Astrocyte of the spinal cord (primary cell): ENCODE measurements around the gene DRD2.

Source experiments
- DNase-seq: peaks from one replicate; pipeline ENCODE4 v3.0.0; 2011; ENCODE audit warnings: low read depth, low spot score
- H3K4me3 ChIP-seq: 2 replicates; pipeline ENCODE4 v1.5.1; 2011; ENCODE audit warnings: low read depth, mild to moderate bottlenecking, low read length, moderate library complexity
- CTCF ChIP-seq: IDR thresholded peaks from 2 replicates; pipeline ENCODE4 v1.5.1; 2012; ENCODE audit warnings: low read depth, mild to moderate bottlenecking, low read length, inconsistent platforms
- in situ Hi-C: cut with HindIII; loops from 2 replicates; pipeline ENCODE4 v1.10.0; 2017; ENCODE audit warnings: low sequenced_read_pairs

The DRD2 gene

GRCh38 chr11:113474362-113475159 is 637 bp downstream of the DRD2 start:
- TF ChIP-seq CTCF = no peak
- H3K4me3 ChIP-seq = no peak overlapping the region
- in situ Hi-C loops = no loop called here
- DNase-seq = peak; percentile 77

GRCh38 chr11:113473983-113474361 is 1.2 kb downstream of the DRD2 start:
- no peak for DNase-seq
- no peak for TF ChIP-seq CTCF
- in situ Hi-C loops = no loop called here
- no peak overlapping the region for H3K4me3 ChIP-seq

- in situ Hi-C loops = no loop called here
- DNase-seq = no peak
- no peak overlapping the region for H3K4me3 ChIP-seq
- TF ChIP-seq CTCF = no peak
Measured at GRCh38 chr11:113472471-113472870, 2.7 kb downstream of the DRD2 start.

DNA sequence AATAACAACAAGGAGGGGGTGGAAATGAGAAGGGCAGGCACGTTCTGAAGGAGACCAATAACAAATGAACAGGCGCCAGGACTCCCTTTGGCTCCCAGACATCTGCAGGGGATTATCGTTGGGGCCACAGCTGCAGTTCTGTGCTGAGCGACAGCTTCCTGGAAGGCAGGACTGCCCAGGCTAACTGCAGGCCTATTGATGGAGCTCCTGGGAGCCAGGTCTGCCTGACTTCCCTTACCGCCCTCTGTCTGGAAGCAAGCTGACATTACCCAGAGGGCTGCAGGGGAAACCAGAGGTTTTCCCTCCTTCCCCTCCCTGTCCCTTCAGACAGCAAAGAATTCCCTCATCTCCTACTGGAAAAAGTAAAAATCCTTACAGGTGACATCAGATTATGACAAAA is 5.0 kb downstream of the DRD2 start:
- H3K4me3 ChIP-seq = no peak overlapping the region
- in situ Hi-C loops = no loop called here
- no peak for TF ChIP-seq CTCF
- no peak for DNase-seq

DNA sequence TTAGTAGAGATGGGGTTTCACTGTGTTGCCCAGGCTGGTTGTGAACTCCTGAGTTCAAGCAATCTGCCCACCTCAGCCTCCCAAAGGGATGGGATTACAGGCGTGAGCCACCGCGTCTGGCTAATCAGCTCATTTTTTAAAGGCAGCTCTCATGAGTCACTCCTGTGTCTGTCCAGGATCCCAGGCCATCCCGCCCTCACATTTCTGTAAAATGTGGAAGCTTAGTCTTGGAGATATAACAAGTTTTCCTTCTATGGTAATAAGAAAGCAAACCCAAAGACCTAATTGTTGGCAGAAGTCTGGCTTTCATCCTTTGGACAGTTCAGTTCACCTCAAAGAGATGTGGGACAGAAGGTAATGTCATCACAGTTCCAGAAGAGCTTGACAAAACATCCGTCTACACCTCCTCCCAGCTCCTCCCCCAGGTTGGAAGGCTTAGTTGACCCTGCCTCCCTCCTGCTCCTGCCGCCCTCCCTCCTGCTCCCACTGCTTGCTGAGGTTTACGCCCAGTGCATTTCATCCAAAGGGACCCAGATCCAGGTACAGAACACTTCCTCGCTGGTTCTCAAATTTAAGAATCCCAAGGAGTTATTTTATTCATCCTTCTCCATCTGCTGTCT is 6.4 kb downstream of the DRD2 start:
- no peak overlapping the region for H3K4me3 ChIP-seq
- in situ Hi-C loops = no loop called here
- TF ChIP-seq CTCF = no peak
- DNase-seq = no peak

DNA sequence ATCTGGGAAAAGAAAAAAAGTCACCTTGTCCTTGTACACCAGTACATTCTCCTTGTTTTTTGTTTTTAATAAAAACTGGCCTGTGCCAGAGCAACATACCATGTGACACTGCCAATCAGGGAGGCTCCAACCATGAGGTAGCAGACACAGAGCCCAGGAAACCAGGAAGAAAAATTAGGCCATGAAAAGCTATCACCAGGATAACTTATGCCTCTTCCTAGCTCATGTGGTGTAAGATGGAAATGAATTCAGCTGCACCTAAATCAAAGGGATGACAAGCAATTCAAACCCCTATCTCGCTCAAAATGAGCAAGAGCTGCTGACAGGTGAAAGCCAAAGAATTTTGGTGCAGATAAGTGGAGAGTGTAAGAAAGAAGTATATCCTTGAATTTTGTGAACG is 7.7 kb downstream of the DRD2 start:
- no peak overlapping the region for H3K4me3 ChIP-seq
- TF ChIP-seq CTCF = no peak
- in situ Hi-C loops = no loop called here
- no peak for DNase-seq
